ENCODE results near the gene MYOF. TPM values are rescaled to one million over a fixed set of nuclear protein-coding genes. Genes with fewer than 3 reads are reported as not detected.

The MYOF gene
- polyA plus RNA-seq, 1 of the 3 experiments (the other 2 are of a cell fraction) = 103 TPM

- Histone ChIP-seq H3K27ac (ENCODE audit: low read depth in 2 of 2, low read length in 1 of 2) (peak overlapping the region in 1 of 2 experiments; percentile 99; a peak in 1 of 4 replicates), H3K9me3 (no peaks in the 10 kb centered on the region), H4K20me1 (ENCODE audit: insufficient read depth) (no peaks in the 10 kb centered on the region), H2AFZ (ENCODE audit: low read depth) (no peak overlapping the region), H3K9me2 (no peaks in the 10 kb centered on the region), H3K79me2 (ENCODE audit: insufficient read depth) (peaks cover 88% of the 10 kb centered on the region), H3K36me3 (replicated peaks in 1 of 2; ENCODE audit: control insufficient read depth in 1 of 2, insufficient read depth in 2 of 2, low read length in 1 of 2) (peaks cover 4 to 51% of the 10 kb centered on the region in 2 experiments), H3F3A (replicated peaks; ENCODE audit: insufficient read depth) (peaks cover 30% of the 10 kb centered on the region), H3K4me3 (ENCODE audit: low read depth in 2 of 2, low read length in 1 of 2) (no peak overlapping the region), H3K4me1 (ENCODE audit: control insufficient read depth in 1 of 2, insufficient read depth in 2 of 2, low read depth in 1 of 2, low read length in 1 of 2) (peaks cover 3 to 42% of the 10 kb centered on the region in 2 experiments; a peak in 3 of 4 replicates), H3K9ac (no peak overlapping the region), H3K27me3 (ENCODE audit: insufficient read depth) (no peaks in the 10 kb centered on the region), H3K4me2 (no peak overlapping the region)
- DNase-seq = no peak
- POLR2A ChIA-PET = no interaction called here
- 87% methylated on average over 7 of the region's 7 CpGs for WGBS (ENCODE audit: low lambda C conversion rate)
- no peak for TF ChIP-seq JUND (IDR thresholded peaks at IDR 0.05)
- TF ChIP-seq REST (IDR thresholded peaks at IDR 0.05; ENCODE audit: low read depth, low read length) = no peak
- no peak for TF ChIP-seq YY1 (IDR thresholded peaks at IDR 0.05; ENCODE audit: low read depth)
- no peak for TF ChIP-seq MEF2A (IDR thresholded peaks at IDR 0.05; ENCODE audit: borderline replicate concordance, low read depth)
- no peak for TF ChIP-seq RCOR1 (IDR thresholded peaks at IDR 0.05; ENCODE audit: low read length)
- no peak for TF ChIP-seq RAD21 (IDR thresholded peaks at IDR 0.05; ENCODE audit: low read length)
- TF ChIP-seq FOXM1 (IDR thresholded peaks at IDR 0.05; ENCODE audit: low read depth) = no peak
- no peak for TF ChIP-seq EZH2phosphoT487 (IDR thresholded peaks at IDR 0.05; ENCODE audit: borderline replicate concordance, low read depth)
- no peak for TF ChIP-seq NRF1 (IDR thresholded peaks at IDR 0.05; ENCODE audit: low read depth, low read length)
- TF ChIP-seq USF1 (IDR thresholded peaks at IDR 0.05; ENCODE audit: borderline replicate concordance, low read depth) = no peak
- no peak for TF ChIP-seq IRF3 (IDR thresholded peaks at IDR 0.05; ENCODE audit: low read depth, low read length)
- CTCF ChIA-PET = interaction anchor here (0.8 to 4.1 kb wide), 3 partner anchors 19 to 80 kb away, joined by 3 to 15 read pairs (median 13); partner anchors contain the start of gene MYOF
Observed at GRCh38 chr10:93456480-93456879, 25.7 kb downstream of the MYOF start.

GRCh38 chr10:93454736-93455135 lies 27.4 kb downstream of the MYOF start:
- no peak for DNase-seq
- TF ChIP-seq RAD21 (IDR thresholded peaks at IDR 0.05; ENCODE audit: low read length) = no peak
- no peak for TF ChIP-seq MEF2A (IDR thresholded peaks at IDR 0.05; ENCODE audit: borderline replicate concordance, low read depth)
- TF ChIP-seq USF2 (IDR thresholded peaks at IDR 0.05; ENCODE audit: borderline replicate concordance, low read depth, low read length) = no peak
- TF ChIP-seq GATA2 (CRISPR knock-in tag; IDR thresholded peaks at IDR 0.05) = no peak
- no peak for TF ChIP-seq TCF12 (IDR thresholded peaks at IDR 0.05)
- TF ChIP-seq RFX5 (IDR thresholded peaks at IDR 0.05; ENCODE audit: low read length) = no peak
- no peak for TF ChIP-seq IRF3 (IDR thresholded peaks at IDR 0.05; ENCODE audit: low read depth, low read length)
- Histone ChIP-seq H3K4me3 (ENCODE audit: low read depth in 2 of 2, low read length in 1 of 2) (no peak overlapping the region), H3K9me2 (no peaks in the 10 kb centered on the region), H3F3A (replicated peaks; ENCODE audit: insufficient read depth) (peaks cover 27% of the 10 kb centered on the region), H3K27me3 (ENCODE audit: insufficient read depth) (no peaks in the 10 kb centered on the region), H3K36me3 (replicated peaks in 1 of 2; ENCODE audit: control insufficient read depth in 1 of 2, insufficient read depth in 2 of 2, low read length in 1 of 2) (peaks cover 6 to 62% of the 10 kb centered on the region in 2 experiments), H3K4me2 (no peak overlapping the region), H2AFZ (ENCODE audit: low read depth) (no peak overlapping the region), H3K79me2 (ENCODE audit: insufficient read depth) (peaks cover 85% of the 10 kb centered on the region), H3K4me1 (ENCODE audit: control insufficient read depth in 1 of 2, insufficient read depth in 2 of 2, low read depth in 1 of 2, low read length in 1 of 2) (peaks cover 3 to 30% of the 10 kb centered on the region in 2 experiments; a peak in 3 of 4 replicates), H3K9ac (no peak overlapping the region), H4K20me1 (ENCODE audit: insufficient read depth) (no peaks in the 10 kb centered on the region), H3K9me3 (no peaks in the 10 kb centered on the region), H3K27ac (ENCODE audit: low read depth in 2 of 2, low read length in 1 of 2) (peak overlapping the region in 1 of 2 experiments; percentile 41; a peak in 1 of 4 replicates)
- ChIA-PET POLR2A (no interaction called here), CTCF (interaction anchor here (4.1 kb wide), 1 partner anchor 28 kb away, joined by 15 read pairs; the partner anchor contains the start of gene MYOF)
- 97% methylated on average over 7 of the region's 7 CpGs for WGBS (ENCODE audit: low lambda C conversion rate)

Data from SK-N-SH (cell line).